Measurements from ENCODE around the gene HNMT. TPM values are rescaled to one million over a fixed set of nuclear protein-coding genes. Genes with fewer than 3 reads are reported as not detected.

The HNMT gene
- polyA plus RNA-seq, 1 donor (not counting 4 experiments of a cell fraction or from before 2014, with no cell fraction given), result 7.4 TPM

GRCh38 chr2:138012968-138013367 lies 48.7 kb downstream of the HNMT start:
- Histone ChIP-seq H3K4me2 (ENCODE audit: control insufficient read depth, extremely low read depth, insufficient read depth, low read depth, low read length) (no peak overlapping the region), H3K4me3 (ENCODE audit: control insufficient read depth in 2 of 3, extremely low read depth in 1 of 3, insufficient read depth in 2 of 3, low read depth in 1 of 3, low read length in 3 of 3) (no peak overlapping the region), H3K9me1 (ENCODE audit: control insufficient read depth, extremely low read depth, insufficient read depth, low read length) (no peaks in the 10 kb centered on the region), H4K20me1 (ENCODE audit: control insufficient read depth, extremely low read depth, insufficient read depth, low read length) (no peaks in the 10 kb centered on the region), H3K79me2 (ENCODE audit: control insufficient read depth, insufficient read depth, low read length) (no peaks in the 10 kb centered on the region), H3K36me3 (ENCODE audit: control insufficient read depth in 2 of 2, extremely low read depth in 1 of 2, insufficient read depth in 2 of 2, low read length in 2 of 2) (no peaks in the 10 kb centered on the region), H2AFZ (ENCODE audit: control insufficient read depth, low read length) (no peak overlapping the region), H3K27ac (ENCODE audit: control insufficient read depth, insufficient read depth, low read length) (no peak overlapping the region), H3K4me1 (ENCODE audit: control insufficient read depth, extremely low read depth, insufficient read depth, low read length) (no peaks in the 10 kb centered on the region), H3K27me3 (ENCODE audit: control insufficient read depth, extremely low read depth, insufficient read depth, low read length) (no peaks in the 10 kb centered on the region), H3K9ac (ENCODE audit: control insufficient read depth, extremely low read depth, insufficient read depth, low read length) (no peak overlapping the region), H3K9me3 (ENCODE audit: control insufficient read depth, low read depth, low read length) (no peaks in the 10 kb centered on the region)
- FAIRE-seq (no peak), DNase-seq (ENCODE audit: low read depth, low spot score) (no peak)
- TF ChIP-seq EZH2 (IDR thresholded peaks at IDR 0.05; ENCODE audit: low read length) (no peak), CTCF (optimal IDR thresholded peaks at IDR 0.05 in 1 of 3, IDR thresholded peaks at IDR 0.05 in 1 of 3, conservative IDR thresholded peaks at IDR 0.05 in 1 of 3; ENCODE audit: extremely low read depth in 1 of 3, insufficient read depth in 2 of 3, low read length in 3 of 3) (no peak)
- dilution Hi-C loops (cut with MboI; ENCODE audit: extremely low pct_ligation_motif_present, low sequenced_read_pairs), result no loop called here

GRCh38 chr2:138013639-138014038 lies 49.4 kb downstream of the HNMT start:
- Histone ChIP-seq H3K27ac (ENCODE audit: control insufficient read depth, insufficient read depth, low read length) (no peak overlapping the region), H3K4me1 (ENCODE audit: control insufficient read depth, extremely low read depth, insufficient read depth, low read length) (no peaks in the 10 kb centered on the region), H3K79me2 (ENCODE audit: control insufficient read depth, insufficient read depth, low read length) (no peaks in the 10 kb centered on the region), H3K9me3 (ENCODE audit: control insufficient read depth, low read depth, low read length) (no peaks in the 10 kb centered on the region), H3K4me3 (ENCODE audit: control insufficient read depth in 2 of 3, extremely low read depth in 1 of 3, insufficient read depth in 2 of 3, low read depth in 1 of 3, low read length in 3 of 3) (no peak overlapping the region), H2AFZ (ENCODE audit: control insufficient read depth, low read length) (no peak overlapping the region), H4K20me1 (ENCODE audit: control insufficient read depth, extremely low read depth, insufficient read depth, low read length) (no peaks in the 10 kb centered on the region), H3K36me3 (ENCODE audit: control insufficient read depth in 2 of 2, extremely low read depth in 1 of 2, insufficient read depth in 2 of 2, low read length in 2 of 2) (no peaks in the 10 kb centered on the region), H3K27me3 (ENCODE audit: control insufficient read depth, extremely low read depth, insufficient read depth, low read length) (no peaks in the 10 kb centered on the region), H3K9me1 (ENCODE audit: control insufficient read depth, extremely low read depth, insufficient read depth, low read length) (no peaks in the 10 kb centered on the region), H3K9ac (ENCODE audit: control insufficient read depth, extremely low read depth, insufficient read depth, low read length) (no peak overlapping the region), H3K4me2 (ENCODE audit: control insufficient read depth, extremely low read depth, insufficient read depth, low read depth, low read length) (no peak overlapping the region)
- FAIRE-seq (no peak), DNase-seq (ENCODE audit: low read depth, low spot score) (no peak)
- TF ChIP-seq EZH2 (IDR thresholded peaks at IDR 0.05; ENCODE audit: low read length) (no peak), CTCF (optimal IDR thresholded peaks at IDR 0.05 in 1 of 3, IDR thresholded peaks at IDR 0.05 in 1 of 3, conservative IDR thresholded peaks at IDR 0.05 in 1 of 3; ENCODE audit: extremely low read depth in 1 of 3, insufficient read depth in 2 of 3, low read length in 3 of 3) (no peak)
- dilution Hi-C loops (cut with MboI; ENCODE audit: extremely low pct_ligation_motif_present, low sequenced_read_pairs), result no loop called here
